SK-N-SH treated with all-trans-retinoic acid at 6 μM for 48 hours (cell line): ENCODE results near the gene ANKMY2.
"Not testable (repeated sequence)": the region's sequence is repeated elsewhere in the genome, so short reads cannot be mapped to it uniquely, and the experiment has no call there.

ENCODE experiments used
- ATAC-seq: fragments of 200-7000 bp; cut with Tn5 transposase; 3 replicates; pipeline ENCODE4 v1.9.1; 2020; ENCODE audit warnings: mild to moderate bottlenecking, moderate library complexity
- ARNTL ChIP-seq: fragments of 450-650 bp; formaldehyde crosslinking; IDR thresholded peaks from 2 replicates; pipeline ENCODE4 v1.5.0; 2020; ENCODE audit warnings: low read depth, mild to moderate bottlenecking, moderate library complexity, borderline replicate concordance
- CREB5 ChIP-seq: fragments of 250-450 bp; sonication (Bioruptor Pico); IDR thresholded peaks from 2 replicates; pipeline ENCODE4 v1.5.1; 2020; ENCODE audit warnings: low read depth, mild to moderate bottlenecking, moderate library complexity
- CSDC2 ChIP-seq: fragments of 250-450 bp; sonication (Bioruptor Pico); IDR thresholded peaks from 2 replicates; pipeline ENCODE4 v1.5.0; 2020; ENCODE audit warnings: mild to moderate bottlenecking, moderate library complexity
- CSRNP3 ChIP-seq: fragments of 250-450 bp; sonication (Bioruptor Pico); IDR thresholded peaks from 2 replicates; pipeline ENCODE4 v1.5.1; 2021; ENCODE audit warnings: mild to moderate bottlenecking, moderate library complexity
- ESRRG ChIP-seq: fragments of 250-450 bp; sonication (Bioruptor Pico); IDR thresholded peaks from 2 replicates; pipeline ENCODE4 v1.6.1; 2021; ENCODE audit warnings: mild to moderate bottlenecking
- GLIS3 ChIP-seq: fragments of 250-450 bp; sonication (Bioruptor Pico); IDR thresholded peaks from 2 replicates; pipeline ENCODE4 v1.5.0; 2020; ENCODE audit warnings: mild to moderate bottlenecking, moderate library complexity
- ISL1 ChIP-seq: fragments of 250-450 bp; sonication (Bioruptor Pico); IDR thresholded peaks from 2 replicates; pipeline ENCODE4 v2.1.2; 2022; ENCODE audit warnings: mild to moderate bottlenecking, moderate library complexity
- OSR1 ChIP-seq: fragments of 250-450 bp; sonication (Bioruptor Pico); IDR thresholded peaks from 2 replicates; pipeline ENCODE4 v1.8.0; 2022; ENCODE audit warnings: moderate library complexity, mild to moderate bottlenecking, inconsistent platforms
- PATZ1 ChIP-seq: fragments of 250-450 bp; sonication (Bioruptor Pico); IDR thresholded peaks from 2 replicates; pipeline ENCODE4 v1.8.0; 2020; ENCODE audit warnings: mild to moderate bottlenecking, moderate library complexity, borderline replicate concordance
- POU6F1 ChIP-seq: fragments of 250-450 bp; sonication (Bioruptor Pico); IDR thresholded peaks from 2 replicates; pipeline ENCODE4 v1.8.0; 2021; ENCODE audit warnings: low read depth, mild to moderate bottlenecking, moderate library complexity, borderline replicate concordance
- PPARA ChIP-seq: fragments of 250-450 bp; sonication (Bioruptor Pico); IDR thresholded peaks from 2 replicates; pipeline ENCODE4 v1.5.0; 2020; ENCODE audit warnings: mild to moderate bottlenecking, borderline replicate concordance
- SNAI2 ChIP-seq: fragments of 250-450 bp; sonication (Bioruptor Pico); IDR thresholded peaks from 2 replicates; pipeline ENCODE4 v1.5.0; 2020; ENCODE audit warnings: mild to moderate bottlenecking, moderate library complexity
- TCF4 ChIP-seq: fragments of 250-450 bp; sonication (Bioruptor Pico); IDR thresholded peaks from 2 replicates; pipeline ENCODE4 v1.8.0; 2021; ENCODE audit warnings: mild to moderate bottlenecking, moderate library complexity, borderline replicate concordance
- TOX ChIP-seq: fragments of 250-450 bp; sonication (Bioruptor Pico); IDR thresholded peaks from 2 replicates; pipeline ENCODE4 v1.8.0; 2021; ENCODE audit warnings: mild to moderate bottlenecking, moderate library complexity, borderline replicate concordance
- TSHZ2 ChIP-seq: fragments of 250-450 bp; sonication (Bioruptor Pico); IDR thresholded peaks from 2 replicates; pipeline ENCODE4 v1.5.0; 2020; ENCODE audit warnings: mild to moderate bottlenecking, moderate library complexity
- ZFP3 ChIP-seq: fragments of 250-450 bp; sonication (Bioruptor Pico); IDR thresholded peaks from 2 replicates; pipeline ENCODE4 v1.5.0; 2020; ENCODE audit warnings: mild to moderate bottlenecking, moderate library complexity
- ZFP30 ChIP-seq: fragments of 450-650 bp; formaldehyde crosslinking; IDR thresholded peaks from 2 replicates; pipeline ENCODE4 v1.5.0; 2022; ENCODE audit warnings: mild to moderate bottlenecking, moderate library complexity
- ZNF565 ChIP-seq: fragments of 450-650 bp; formaldehyde crosslinking; conservative IDR thresholded peaks from 2 replicates; pipeline ENCODE4 v1.5.0; 2020; ENCODE audit warnings: low read depth, mild to moderate bottlenecking, moderate library complexity
- ZNF8 ChIP-seq: fragments of 450-650 bp; formaldehyde crosslinking; IDR thresholded peaks from 2 replicates; pipeline ENCODE4 v1.5.0; 2020; ENCODE audit warnings: mild to moderate bottlenecking, moderate library complexity

ANKMY2 gene

GRCh38 chr7:16684935-16685334, 39.4 kb upstream of the ANKMY2 start:
- TF ChIP-seq CSRNP3 (CRISPR knock-in tag) (no peak), ESRRG (no peak), ZFP3 (no peak), SNAI2 (no peak), POU6F1 (no peak), CSDC2 (CRISPR knock-in tag) (no peak), GLIS3 (CRISPR knock-in tag) (no peak), TOX (CRISPR knock-in tag) (no peak), OSR1 (CRISPR knock-in tag) (no peak), PPARA (CRISPR knock-in tag) (no peak), CREB5 (CRISPR knock-in tag) (no peak), TSHZ2 (CRISPR knock-in tag) (no peak), ISL1 (CRISPR knock-in tag) (no peak)
- ATAC-seq: no peak

- not testable (repeated sequence) for ATAC-seq
- TF ChIP-seq TCF4 (CRISPR knock-in tag) (peak; percentile 88), TSHZ2 (CRISPR knock-in tag) (peak; percentile 91)
Measured at GRCh38 chr7:16678645-16679566, 33.4 kb upstream of the ANKMY2 start.

GRCh38 chr7:16677978-16678494, 32.5 kb upstream of the ANKMY2 start:
- no peak for ATAC-seq
- TF ChIP-seq SNAI2: no peak
- TF ChIP-seq ARNTL (CRISPR knock-in tag): no peak
- no peak for TF ChIP-seq ZNF8 (CRISPR knock-in tag)
- TF ChIP-seq OSR1 (CRISPR knock-in tag): no peak
- no peak for TF ChIP-seq TSHZ2 (CRISPR knock-in tag)
- no peak for TF ChIP-seq CREB5 (CRISPR knock-in tag)
- TF ChIP-seq ZNF565 (CRISPR knock-in tag): no peak
- no peak for TF ChIP-seq TOX (CRISPR knock-in tag)
- TF ChIP-seq PATZ1 (CRISPR knock-in tag): no peak
- no peak for TF ChIP-seq PPARA (CRISPR knock-in tag)
- TF ChIP-seq ZFP30: no peak
